Measurements from ENCODE around the gene ADPGK.
"Not testable (repeated sequence)": the region's sequence is repeated elsewhere in the genome, so short reads cannot be mapped to it uniquely, and the experiment has no call there.

ADPGK gene

GRCh38 chr15:72740219-72740618, 43.3 kb downstream of the ADPGK start:
- DNase-seq, result no peak

- no peak for DNase-seq
Observed at GRCh38 chr15:72737723-72738122, 45.8 kb downstream of the ADPGK start.

- DNase-seq, result no peak
Observed at GRCh38 chr15:72737061-72737460, 46.5 kb downstream of the ADPGK start.

GRCh38 chr15:72735111-72735510, 48.4 kb downstream of the ADPGK start:
- DNase-seq, result no peak

GRCh38 chr15:72733941-72734738, 49.4 kb downstream of the ADPGK start:
- no peak for DNase-seq

GRCh38 chr15:72732516-72732915, 51.0 kb downstream of the ADPGK start:
- no peak for DNase-seq

GRCh38 chr15:72732086-72732485, 51.5 kb downstream of the ADPGK start:
- no peak for DNase-seq

GRCh38 chr15:72728821-72729220, 54.7 kb downstream of the ADPGK start:
- DNase-seq, result no peak

- DNase-seq, result not testable (repeated sequence)
Observed at GRCh38 chr15:72728249-72728648, 55.3 kb downstream of the ADPGK start.

GRCh38 chr15:72727154-72727553, 56.4 kb downstream of the ADPGK start:
- DNase-seq, result no peak

- not testable (repeated sequence) for DNase-seq
Observed at GRCh38 chr15:72725851-72726250, 57.7 kb downstream of the ADPGK start.

GRCh38 chr15:72725446-72725845, 58.1 kb downstream of the ADPGK start:
- DNase-seq, result no peak

GRCh38 chr15:72724028-72724427, 59.5 kb downstream of the ADPGK start:
- DNase-seq, result no peak

GRCh38 chr15:72722071-72722696, 61.4 kb downstream of the ADPGK start:
- DNase-seq, result peak in 7 of 14 donors; percentile 1 to 11 (median 8)

- DNase-seq, result not testable (repeated sequence)
Observed at GRCh38 chr15:72708551-72709303, 74.8 kb downstream of the ADPGK start.

- DNase-seq, result no peak
Observed at GRCh38 chr15:72706266-72706665, 77.3 kb downstream of the ADPGK start.

Measured in C1 segment of cervical spinal cord (tissue), 14 donors.